Stimulated activated CD8-positive, alpha-beta memory T cell treated with anti-CD3 and anti-CD28 coated beads, Interleukin-7, amount 100 ng/mL, for 48 hours (primary cell): ENCODE results near the gene GLRX5.

Experiments
- DNase-seq, 2 donors: peaks; one replicate each; pipeline ENCODE4 v3.0.0-alpha.2; 2020; ENCODE audit warnings: low read depth in 1 of 2; ENCODE audit errors: extremely low read depth in 1 of 2

The GLRX5 gene

GRCh38 chr14:95531969-95532368 lies 2.9 kb upstream of the GLRX5 start:
- DNase-seq = no peak

- DNase-seq = no peak
Observed at GRCh38 chr14:95533391-95533821, 1.4 kb upstream of the GLRX5 start.

DNA sequence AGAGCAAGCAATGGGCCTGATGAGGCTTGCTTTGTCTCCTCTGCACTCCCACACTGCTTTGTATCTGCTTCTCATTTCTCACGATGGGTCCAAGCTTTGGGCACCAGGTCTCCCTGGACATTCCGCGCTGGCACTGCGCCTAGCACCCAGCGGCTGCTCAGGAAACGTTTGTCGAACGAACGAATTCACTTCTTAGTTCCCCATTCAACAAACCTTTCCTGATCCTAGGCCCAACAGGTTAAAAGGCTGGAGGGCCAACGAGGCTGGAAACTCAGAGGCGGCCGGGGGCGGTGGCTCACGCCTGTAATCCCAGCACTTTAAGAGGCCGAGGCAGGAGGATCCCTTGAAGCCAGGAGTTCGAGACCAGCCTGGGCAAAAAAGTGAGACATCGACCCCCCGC lies 1.0 kb upstream of the GLRX5 start:
- no peak for DNase-seq

- DNase-seq = no peak
Observed at GRCh38 chr14:95535226-95536021, 574 bp downstream of the GLRX5 start.

DNA sequence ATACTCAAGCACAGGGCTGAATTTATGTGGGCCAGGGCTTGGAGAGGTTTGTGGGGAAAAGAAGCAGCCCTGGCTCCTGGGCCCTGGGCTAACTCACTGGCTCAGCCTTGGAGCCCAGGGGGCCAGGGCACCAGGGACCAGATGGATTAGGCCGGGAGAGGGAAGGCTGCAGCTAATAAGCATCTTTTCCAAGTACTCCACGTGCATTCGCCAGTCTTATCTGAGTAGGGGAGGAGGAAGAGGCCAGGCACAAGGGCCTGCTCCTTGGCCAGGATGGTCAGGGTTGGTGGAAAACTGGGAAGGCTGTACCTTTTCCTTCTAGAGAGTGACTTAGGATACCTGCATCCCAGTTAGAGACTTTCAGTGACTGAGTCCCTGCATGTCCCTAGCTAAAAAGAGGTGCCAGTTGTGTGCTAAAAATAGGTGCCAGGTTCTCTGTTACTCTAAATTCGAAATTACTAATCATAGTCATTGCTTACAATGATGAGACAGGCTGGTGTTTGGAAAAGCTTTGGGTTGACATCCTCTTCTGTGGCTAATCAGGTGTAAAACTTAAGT lies 1.3 kb downstream of the GLRX5 start:
- DNase-seq = no peak

GRCh38 chr14:95536671-95537070 lies 1.8 kb downstream of the GLRX5 start:
- no peak for DNase-seq

- no peak for DNase-seq
Observed at GRCh38 chr14:95537298-95538089, 2.6 kb downstream of the GLRX5 start.

DNA sequence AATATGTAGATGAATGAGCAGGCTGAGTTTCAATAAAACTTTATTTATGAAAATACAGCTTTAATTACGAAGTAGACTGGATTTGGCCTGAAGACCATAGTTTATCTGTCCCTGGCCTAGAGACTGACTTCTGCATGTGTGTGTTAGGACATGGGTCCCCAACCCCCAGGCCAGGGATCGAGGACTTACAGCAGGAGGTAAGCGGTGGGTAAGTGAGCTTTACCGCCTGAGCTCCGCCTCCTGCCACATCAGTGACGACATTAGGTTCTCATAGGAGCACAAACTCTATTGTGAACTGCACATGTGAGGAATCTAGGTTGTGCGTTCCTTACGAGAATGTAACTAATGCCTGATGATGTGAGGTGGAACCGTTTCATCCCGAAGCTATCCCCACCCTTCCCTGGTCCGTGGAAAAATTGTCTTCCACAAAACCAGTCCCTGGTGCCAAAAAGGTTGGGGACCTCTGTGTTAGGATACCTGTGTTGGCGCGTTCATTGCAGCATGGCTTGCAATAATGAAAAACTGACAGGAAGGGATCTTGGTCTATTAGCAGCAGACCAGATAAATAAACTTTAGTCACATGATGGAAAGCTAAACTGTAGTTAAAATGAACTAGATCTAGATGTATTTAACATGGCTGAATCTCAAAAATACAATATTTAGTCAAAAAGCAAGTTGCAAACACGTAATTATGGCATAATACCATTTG lies 4.1 kb downstream of the GLRX5 start:
- no peak for DNase-seq

DNA sequence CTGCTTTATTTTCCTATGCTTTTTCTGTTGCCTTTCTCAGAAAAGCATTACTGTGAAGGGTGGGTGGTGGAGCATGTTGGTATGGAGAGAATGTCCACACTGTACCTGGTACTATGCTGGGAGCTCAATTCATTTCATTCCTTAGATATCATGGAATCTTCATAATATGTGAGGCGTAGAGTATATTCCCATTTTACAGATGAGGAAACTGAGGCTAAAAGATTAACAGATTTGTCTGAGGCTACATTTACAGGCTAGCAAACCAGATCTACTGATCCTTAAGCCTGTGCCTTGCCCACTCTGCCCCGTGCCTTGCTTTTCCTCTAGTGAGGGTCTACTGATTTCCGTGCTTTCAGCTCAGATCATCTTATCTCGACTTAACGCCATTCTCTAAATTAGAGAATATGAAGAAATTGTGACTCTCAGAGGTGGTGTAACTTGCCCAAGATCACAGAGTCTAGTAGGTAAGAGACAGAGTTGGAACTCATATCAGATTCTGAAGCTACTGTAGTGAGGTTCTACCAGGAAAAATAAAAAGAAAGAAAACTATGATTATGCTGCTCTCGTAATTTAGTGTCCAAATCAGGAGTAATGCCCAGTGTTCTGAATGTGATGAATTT lies 5.5 kb downstream of the GLRX5 start:
- no peak for DNase-seq

DNA sequence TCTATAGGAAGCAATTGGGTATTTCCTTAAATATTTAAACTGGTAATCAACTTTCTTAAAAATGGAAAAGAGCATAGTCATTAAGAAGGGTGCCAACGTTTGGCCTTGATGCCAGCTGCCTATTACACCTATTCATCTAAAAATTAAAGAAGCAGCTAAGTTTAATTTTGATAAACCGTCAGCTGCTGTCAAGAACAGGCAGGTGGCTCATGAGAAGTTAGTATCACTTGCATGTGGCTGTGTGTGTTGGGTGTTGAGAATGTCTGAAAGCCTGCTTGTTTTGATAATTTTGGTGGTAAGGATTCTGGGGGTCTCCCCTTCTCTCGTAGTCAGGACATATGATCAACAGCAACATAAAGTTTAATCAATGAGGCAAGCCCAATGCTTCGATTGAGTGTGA lies 6.5 kb downstream of the GLRX5 start:
- DNase-seq = no peak

DNA sequence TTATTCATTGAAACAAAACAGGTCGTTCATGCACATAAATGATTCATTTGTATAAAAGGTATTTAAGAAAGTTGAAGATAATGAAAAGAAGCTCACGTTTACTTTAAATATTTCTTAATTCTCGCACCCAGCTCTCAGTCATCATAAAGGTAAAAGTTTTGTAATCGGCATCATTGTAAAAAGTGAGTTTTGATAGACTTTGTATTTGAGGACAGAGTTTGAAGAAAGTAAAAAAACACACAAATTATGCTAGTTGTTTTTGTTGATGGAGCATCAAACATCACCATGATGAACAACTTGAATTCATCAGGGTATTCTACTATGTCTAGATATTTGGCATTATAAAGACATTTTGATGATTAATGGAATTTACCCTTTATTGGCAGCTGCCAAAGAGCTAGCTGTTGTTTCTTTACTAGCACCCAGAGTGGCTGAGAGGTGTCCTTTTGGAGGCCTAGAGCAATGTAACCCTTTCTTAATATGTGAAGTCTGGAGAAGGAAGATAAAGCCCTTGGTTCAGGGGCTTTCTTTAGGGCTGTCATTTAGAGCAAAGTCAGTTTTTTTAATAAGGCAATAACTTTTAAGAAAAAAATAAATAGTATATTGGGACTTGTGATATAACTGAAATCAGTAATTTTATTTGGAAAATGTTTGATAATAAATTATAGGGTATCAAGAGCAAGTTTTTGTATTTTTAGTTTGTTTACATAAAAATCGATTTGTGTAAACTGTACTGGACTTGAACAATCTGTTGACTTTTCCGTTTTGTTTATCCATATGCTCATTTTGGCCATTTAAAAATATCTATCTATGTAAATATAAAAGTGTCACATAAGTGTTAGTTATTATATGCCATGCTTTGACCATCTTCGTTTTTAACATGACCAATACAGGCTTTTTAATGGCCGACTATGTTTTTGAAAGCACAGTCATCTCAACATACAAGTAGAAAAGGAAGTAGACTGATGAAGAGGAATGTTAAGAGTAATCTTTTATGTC lies 7.4 kb downstream of the GLRX5 start:
- DNase-seq = no peak

DNA sequence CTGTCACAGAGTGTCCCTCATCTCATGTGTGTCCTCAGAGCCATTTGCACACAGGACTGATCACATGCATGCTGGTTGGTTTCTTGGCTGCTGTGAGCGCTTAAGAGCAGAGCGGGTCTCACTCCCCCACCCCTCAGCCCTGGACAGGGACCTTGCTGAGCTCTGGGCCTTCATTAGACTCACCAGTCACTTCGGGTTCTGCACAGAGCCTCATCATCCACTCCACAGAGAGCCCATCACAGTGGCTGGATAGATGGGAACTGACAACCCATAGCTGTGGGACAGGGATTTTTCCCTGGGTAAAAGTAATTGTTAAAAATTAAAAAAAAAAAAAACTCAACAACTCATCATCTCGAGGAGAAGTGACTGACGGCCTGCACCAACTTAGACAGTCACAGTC lies 8.2 kb downstream of the GLRX5 start:
- no peak for DNase-seq

DNA sequence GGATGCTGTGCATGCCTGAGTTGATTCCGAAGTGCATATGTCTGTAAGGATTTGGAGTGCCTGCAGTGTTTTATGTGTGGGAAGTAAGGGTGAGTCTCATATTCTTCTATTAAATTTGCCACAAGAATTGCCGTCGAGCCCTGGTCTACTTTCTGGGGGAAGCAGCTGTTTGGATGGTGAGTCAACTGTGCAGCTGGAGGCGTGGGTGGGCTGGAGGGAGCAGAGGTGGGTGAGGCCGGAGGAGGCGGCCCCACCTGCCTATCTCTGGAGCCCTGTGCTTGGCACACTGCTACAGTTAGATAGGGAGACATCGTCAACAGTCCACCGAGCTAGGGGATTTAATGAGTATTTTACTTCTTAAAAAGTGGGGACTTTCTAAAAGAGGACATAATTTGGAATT lies 9.7 kb downstream of the GLRX5 start:
- DNase-seq = no peak

- no peak for DNase-seq
Observed at GRCh38 chr14:95545515-95546168, 10.8 kb downstream of the GLRX5 start.

GRCh38 chr14:95547272-95547625 lies 12.4 kb downstream of the GLRX5 start:
- no peak for DNase-seq

GRCh38 chr14:95547626-95548327 lies 12.9 kb downstream of the GLRX5 start:
- no peak for DNase-seq

GRCh38 chr14:95548328-95548929 lies 13.6 kb downstream of the GLRX5 start:
- DNase-seq = no peak
